ENCODE data around the gene PPARGC1A. TPM values are rescaled to one million over a fixed set of nuclear protein-coding genes. Genes with fewer than 3 reads are reported as not detected.
A peak's percentile ranks its signal among the peaks of the same experiment; 100 is the strongest.

Gene PPARGC1A
- total and polyA plus RNA-seq, 2 of the 13 experiments (the other 11 are each of a cell fraction or from before 2014, with no cell fraction given): 20.7 to 37.3 TPM

DNA sequence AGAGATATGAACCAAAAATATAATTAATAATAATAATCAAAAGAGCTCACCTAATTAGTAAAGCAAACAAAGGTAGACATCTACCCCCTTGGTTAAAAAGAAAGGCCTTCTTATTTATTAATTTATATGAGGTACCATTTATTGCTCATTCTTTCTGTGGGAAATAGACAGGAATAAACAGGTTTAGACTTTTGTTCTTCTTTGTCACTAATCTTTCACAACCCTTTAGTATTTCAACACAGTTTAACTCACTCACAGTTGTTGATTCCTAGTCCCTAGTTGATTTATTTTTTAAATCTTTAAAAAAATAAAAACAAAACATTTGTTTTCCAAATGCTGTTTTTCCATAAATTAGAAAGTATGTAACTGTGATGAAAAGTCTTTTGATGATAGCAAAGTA lies 5.6 kb downstream of the PPARGC1A start:
- Histone ChIP-seq H3K4me2 (ENCODE audit: low read depth, low read length) (peak overlapping the region; percentile 24; the same call in 1 of the 2 replicates), H3K79me2 (ENCODE audit: insufficient read depth, low read length) (peaks cover 63% of the 10 kb centered on the region), H3K27me3 (ENCODE audit: control insufficient read depth in 1 of 2, insufficient read depth in 2 of 2, low read length in 2 of 2) (peaks cover 0 to 4% of the 10 kb centered on the region in 2 experiments; a peak in 1 of 5 replicates), H4K20me1 (ENCODE audit: insufficient read depth, low read length) (peaks cover 5% of the 10 kb centered on the region), H3K36me3 (replicated peaks in 1 of 2; ENCODE audit: control insufficient read depth in 1 of 2, insufficient read depth in 2 of 2, low read length in 2 of 2) (peaks cover 1 to 21% of the 10 kb centered on the region in 2 experiments; a peak in 2 of 5 replicates), H3K9ac (ENCODE audit: insufficient read depth, low read depth, low read length) (no peak overlapping the region), H3K27ac (ENCODE audit: extremely low read length, insufficient read depth, low read length) (no peak overlapping the region), H2AFZ (ENCODE audit: low read length) (no peak overlapping the region), H3K4me1 (ENCODE audit: insufficient read depth, low read length) (peaks cover 77% of the 10 kb centered on the region), H3K4me3 (replicated peaks in 1 of 3; ENCODE audit: insufficient read depth in 1 of 3, low read depth in 2 of 3, low read length in 3 of 3) (no peak overlapping the region), H3K9me3 (ENCODE audit: low read length) (no peaks in the 10 kb centered on the region)
- no peak for ATAC-seq
- intact Hi-C loops (cut with micrococcal nuclease; ENCODE audit: unreplicated experiment) (loop anchor here (10.0 kb wide), 1 partner anchor 99 kb away; no protein-coding TSS in a partner anchor), in situ Hi-C loops (cut with HindIII; ENCODE audit: extremely low pct_ligation_motif_present, low pct_unique_long_range_greater_than_20kb) (loop anchor here (25.0 kb wide), 1 partner anchor 703 kb away; the partner anchor contains the start of gene DHX15)
- ChIA-PET CTCF (ENCODE audit: low intra/inter-chr PET ratio, low total read pairs) (no interaction called here), POLR2A (no interaction called here)
- TF ChIP-seq RBFOX2 (IDR thresholded peaks at IDR 0.05; ENCODE audit: low read depth, low read length): peak; percentile 15; the same call in 1 of the 2 replicates
- no peak for TF ChIP-seq ZNF20 (CRISPR knock-in tag; IDR thresholded peaks at IDR 0.05)
- TF ChIP-seq ZNF768 (CRISPR knock-in tag; IDR thresholded peaks at IDR 0.05): no peak
- no peak for DNase-seq (ENCODE audit: low spot score)
- BruUV-seq (replicated peaks): no TSS peak
- no peak for FAIRE-seq

DNA sequence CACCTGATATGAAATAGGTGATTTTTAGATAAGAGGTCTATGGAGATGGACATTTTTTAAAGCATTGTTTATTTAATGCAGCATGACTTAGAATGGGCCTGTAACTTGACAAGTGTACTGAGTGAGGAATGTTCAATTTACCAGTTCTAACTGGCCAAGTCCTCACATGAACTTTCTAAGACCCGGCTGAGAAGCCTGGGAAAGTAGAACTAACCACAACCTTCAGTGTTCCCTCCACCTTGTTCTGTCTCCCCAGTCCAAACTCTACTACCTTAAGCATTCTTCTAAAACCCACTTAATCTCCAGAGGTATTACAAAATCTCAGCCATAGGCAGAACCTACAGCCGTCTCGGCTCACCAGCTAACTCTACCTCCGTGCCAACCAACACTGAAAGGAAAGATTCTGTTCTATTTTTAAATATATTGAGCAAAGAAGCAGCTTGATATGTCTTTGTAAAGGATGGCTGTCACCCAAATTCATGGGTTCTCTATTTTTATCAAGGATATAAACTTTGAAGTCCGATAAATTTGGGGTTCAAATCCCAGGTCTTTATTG lies 6.8 kb downstream of the PPARGC1A start:
- POLR2A ChIA-PET: no interaction called here
- WGBS (ENCODE audit: low lambda C conversion rate): 95% methylated on average over 5 of the region's 5 CpGs
- no peak for FAIRE-seq

More for the DNA sequence above, 6.8 kb downstream of the PPARGC1A start:
- Histone ChIP-seq H3K9ac (ENCODE audit: insufficient read depth, low read depth, low read length) (no peak overlapping the region), H3K36me3 (replicated peaks in 1 of 2; ENCODE audit: control insufficient read depth in 1 of 2, insufficient read depth in 2 of 2, low read length in 2 of 2) (peaks cover 1 to 22% of the 10 kb centered on the region in 2 experiments; a peak in 3 of 5 replicates), H3K4me1 (ENCODE audit: insufficient read depth, low read length) (peaks cover 89% of the 10 kb centered on the region), H3K4me3 (replicated peaks in 1 of 3; ENCODE audit: insufficient read depth in 1 of 3, low read depth in 2 of 3, low read length in 3 of 3) (no peak overlapping the region), H4K20me1 (ENCODE audit: insufficient read depth, low read length) (peaks cover 5% of the 10 kb centered on the region), H3K27me3 (ENCODE audit: control insufficient read depth in 1 of 2, insufficient read depth in 2 of 2, low read length in 2 of 2) (no peaks in the 10 kb centered on the region), H3K27ac (ENCODE audit: extremely low read length, insufficient read depth, low read length) (peak overlapping the region; percentile 32), H3K4me2 (ENCODE audit: low read depth, low read length) (no peak overlapping the region), H3K79me2 (ENCODE audit: insufficient read depth, low read length) (peaks cover 61% of the 10 kb centered on the region), H2AFZ (ENCODE audit: low read length) (no peak overlapping the region), H3K9me3 (ENCODE audit: low read length) (no peaks in the 10 kb centered on the region)
- in situ Hi-C loops (cut with HindIII; ENCODE audit: extremely low pct_ligation_motif_present, low pct_unique_long_range_greater_than_20kb) (loop anchor here (25.0 kb wide), 1 partner anchor 704 kb away; the partner anchor contains the start of gene DHX15), intact Hi-C loops (cut with micrococcal nuclease; ENCODE audit: unreplicated experiment) (loop anchor here (10.0 kb wide), 1 partner anchor 98 kb away; no protein-coding TSS in a partner anchor)
- DNase-seq (ENCODE audit: low spot score): no peak
- CTCF ChIA-PET (ENCODE audit: low intra/inter-chr PET ratio, low total read pairs): no interaction called here
- TF ChIP-seq, protein P1, sequence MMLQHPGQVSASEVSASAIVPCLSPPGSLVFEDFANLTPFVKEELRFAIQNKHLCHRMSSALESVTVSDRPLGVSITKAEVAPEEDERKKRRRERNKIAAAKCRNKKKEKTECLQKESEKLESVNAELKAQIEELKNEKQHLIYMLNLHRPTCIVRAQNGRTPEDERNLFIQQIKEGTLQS (CRISPR knock-in tag; IDR thresholded peaks at IDR 0.05): no peak
- 0 out of 2 replicates have a peak, but pooled peaks have one; percentile 15 for TF ChIP-seq RBFOX2 (IDR thresholded peaks at IDR 0.05; ENCODE audit: low read depth, low read length)
- BruUV-seq (replicated peaks): no TSS peak
- no peak for ATAC-seq

All from HepG2 (cell line).